Mesenchymal stem cell (in vitro differentiated cells and primary cell): ENCODE results near the gene UGGT2.
"Not testable (repeated sequence)": the region's sequence is repeated elsewhere in the genome, so short reads cannot be mapped to it uniquely, and the experiment has no call there.

Source experiments
- DNase-seq: peaks from one replicate; pipeline ENCODE4 v3.0.0-alpha.2; 2013
- H2AFZ ChIP-seq: one replicate; pipeline ENCODE4 v1.6.1; 2013; ENCODE audit warnings: low read depth, mild to moderate bottlenecking, control low read depth, inconsistent platforms, low read length, moderate library complexity
- H2AK5ac ChIP-seq: 2 replicates; pipeline ENCODE4 v1.6.1; 2013; ENCODE audit warnings: low read length, moderate library complexity, mild to moderate bottlenecking, inconsistent platforms; ENCODE audit not compliant: severe bottlenecking
- H2BK120ac ChIP-seq: one replicate; pipeline ENCODE4 v1.6.1; 2013; ENCODE audit warnings: low read depth, mild to moderate bottlenecking, inconsistent platforms, low read length, moderate library complexity
- H2BK12ac ChIP-seq, 2 experiments: one replicate each; pipeline ENCODE4 v1.6.1; 2013; ENCODE audit warnings: inconsistent platforms in 2 of 2, low read length in 2 of 2, mild to moderate bottlenecking in 2 of 2, moderate library complexity in 2 of 2, control low read depth in 1 of 2
- H2BK15ac ChIP-seq: one replicate; pipeline ENCODE4 v1.6.1; 2013; ENCODE audit warnings: mild to moderate bottlenecking, low read depth, inconsistent platforms; ENCODE audit not compliant: poor library complexity, severe bottlenecking
- H2BK5ac ChIP-seq: 2 replicates; pipeline ENCODE4 v1.6.1; 2013; ENCODE audit warnings: low read depth, mild to moderate bottlenecking, low read length, control low read depth, inconsistent platforms; ENCODE audit not compliant: poor library complexity, severe bottlenecking
- H3K14ac ChIP-seq, 2 experiments: one replicate each; pipeline ENCODE4 v1.6.1; 2013; ENCODE audit warnings: inconsistent platforms in 2 of 2, low read length in 2 of 2, control low read depth in 1 of 2, mild to moderate bottlenecking in 1 of 2, moderate library complexity in 1 of 2
- H3K18ac ChIP-seq, 2 experiments: one replicate each; pipeline ENCODE4 v1.6.1; 2013; ENCODE audit warnings: inconsistent platforms in 2 of 2, low read length in 2 of 2, control low read depth in 1 of 2, low read depth in 1 of 2, mild to moderate bottlenecking in 1 of 2
- H3K23ac ChIP-seq, 2 experiments: one replicate each; pipeline ENCODE4 v1.6.1; 2013; ENCODE audit warnings: inconsistent platforms in 2 of 2, low read length in 2 of 2, mild to moderate bottlenecking in 2 of 2, moderate library complexity in 2 of 2, control low read depth in 1 of 2
- H3K27ac ChIP-seq: 2 replicates; pipeline ENCODE4 v1.5.1; 2013; ENCODE audit warnings: mild to moderate bottlenecking, moderate library complexity, low read length, control low read depth, inconsistent platforms; ENCODE audit not compliant: poor library complexity, severe bottlenecking
- H3K27me3 ChIP-seq, 2 experiments: 2 replicates each; pipeline versions ENCODE4 v1.6.1 to v1.7.0; 2013; ENCODE audit warnings: low read length in 2 of 2, mild to moderate bottlenecking in 2 of 2, moderate library complexity in 2 of 2, control low read depth in 1 of 2, inconsistent platforms in 1 of 2; ENCODE audit not compliant: control insufficient read depth in 1 of 2, insufficient read depth in 1 of 2
- H3K36me3 ChIP-seq, 2 experiments: 2 replicates each; pipeline versions ENCODE4 v1.6.1 to v1.7.0; 2013; ENCODE audit warnings: low read length in 2 of 2, control low read depth in 1 of 2, inconsistent platforms in 1 of 2, low read depth in 1 of 2, mild to moderate bottlenecking in 1 of 2; ENCODE audit not compliant: insufficient read depth in 2 of 2, control insufficient read depth in 1 of 2
- H3K4ac ChIP-seq, 2 experiments: one replicate each; pipeline ENCODE4 v1.6.1; 2013; ENCODE audit warnings: inconsistent platforms in 2 of 2, low read length in 2 of 2, mild to moderate bottlenecking in 2 of 2, moderate library complexity in 2 of 2, control low read depth in 1 of 2, low read depth in 1 of 2
- H3K4me1 ChIP-seq: 2 replicates; pipeline ENCODE4 v1.6.1; 2013; ENCODE audit warnings: low read depth, low read length, control low read depth; ENCODE audit not compliant: control insufficient read depth, insufficient read depth
- H3K4me2 ChIP-seq: 2 replicates; pipeline ENCODE4 v1.6.1; 2013; ENCODE audit warnings: low read length, mild to moderate bottlenecking, inconsistent platforms; ENCODE audit not compliant: poor library complexity, severe bottlenecking
- H3K4me3 ChIP-seq, 2 experiments: 2 replicates each; pipeline versions ENCODE4 v1.5.1 to v1.7.0; 2013; ENCODE audit warnings: low read length in 2 of 2, mild to moderate bottlenecking in 2 of 2, control low read depth in 1 of 2, low read depth in 1 of 2; ENCODE audit not compliant: insufficient read depth in 1 of 2
- H3K79me1 ChIP-seq: replicated peaks from 2 replicates; pipeline ENCODE4 v1.6.1; 2013; ENCODE audit warnings: mild to moderate bottlenecking, control low read depth, low read length, inconsistent platforms; ENCODE audit not compliant: poor library complexity, severe bottlenecking
- H3K9ac ChIP-seq: 2 replicates; pipeline ENCODE4 v1.7.0; 2013; ENCODE audit warnings: mild to moderate bottlenecking, low read length, moderate library complexity
- H3K9me3 ChIP-seq: 2 replicates; pipeline ENCODE4 v1.7.0; 2013; ENCODE audit warnings: mild to moderate bottlenecking, low read length; ENCODE audit not compliant: control insufficient read depth
- H4K8ac ChIP-seq: one replicate; pipeline ENCODE4 v1.6.1; 2013; ENCODE audit warnings: inconsistent platforms, mild to moderate bottlenecking, low read length, moderate library complexity
- H4K91ac ChIP-seq: one replicate; pipeline ENCODE4 v1.6.1; 2013; ENCODE audit warnings: mild to moderate bottlenecking, low read length, inconsistent platforms
- WGBS: methylation state at CpG from one replicate; pipeline ENCODE4 v1.1.7; 2013; ENCODE audit warnings: mixed read lengths; 5-methylcytosine and 5-hydroxymethylcytosine counted together

Gene UGGT2

DNA sequence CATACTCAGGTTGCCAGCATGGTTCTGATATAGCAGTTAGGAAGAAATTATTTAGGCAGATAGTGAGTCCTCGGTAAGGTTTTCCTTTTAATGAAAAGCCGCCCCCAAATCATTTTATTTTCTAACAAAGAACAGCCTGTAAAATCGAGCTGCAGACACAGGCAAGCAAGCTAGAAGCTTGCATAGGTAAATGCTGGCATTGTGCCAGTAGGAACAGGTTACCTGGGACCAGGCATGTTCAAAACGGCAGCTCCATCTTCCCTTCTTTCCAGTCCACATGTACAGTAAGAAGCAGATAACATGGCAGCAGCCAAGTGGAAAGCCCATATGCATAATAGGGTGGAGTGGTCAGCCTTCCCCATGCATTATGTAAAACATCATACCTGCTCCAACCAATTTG is 71.1 kb downstream of the UGGT2 start:
- H3K4ac ChIP-seq = no peak overlapping the region
- no peak overlapping the region for H2BK15ac ChIP-seq
- no peak overlapping the region for H2BK5ac ChIP-seq
- H3K23ac ChIP-seq = no peak overlapping the region
- DNase-seq = no peak
- no peak overlapping the region for H3K27ac ChIP-seq
- no peak overlapping the region for H2BK120ac ChIP-seq
- H3K36me3 ChIP-seq = peaks cover 0 to 4% of the 10 kb centered on the region in 2 experiments
- no peak overlapping the region for H3K4me3 ChIP-seq
- no peak overlapping the region for H4K91ac ChIP-seq
- no peak overlapping the region for H3K14ac ChIP-seq
- H2BK12ac ChIP-seq = no peak overlapping the region
- H2AK5ac ChIP-seq = no peak overlapping the region
- peaks cover 4% of the 10 kb centered on the region for H3K79me1 ChIP-seq
- no peak overlapping the region for H3K9ac ChIP-seq
- H4K8ac ChIP-seq = no peak overlapping the region
- H3K9me3 ChIP-seq = no peaks in the 10 kb centered on the region
- no peaks in the 10 kb centered on the region for H3K27me3 ChIP-seq
- H3K18ac ChIP-seq = no peak overlapping the region
- H3K4me1 ChIP-seq = no peaks in the 10 kb centered on the region
- WGBS = 91% methylated on average over 3 of the region's 4 CpGs
- H3K4me2 ChIP-seq = no peak overlapping the region
- H2AFZ ChIP-seq = no peak overlapping the region

DNA sequence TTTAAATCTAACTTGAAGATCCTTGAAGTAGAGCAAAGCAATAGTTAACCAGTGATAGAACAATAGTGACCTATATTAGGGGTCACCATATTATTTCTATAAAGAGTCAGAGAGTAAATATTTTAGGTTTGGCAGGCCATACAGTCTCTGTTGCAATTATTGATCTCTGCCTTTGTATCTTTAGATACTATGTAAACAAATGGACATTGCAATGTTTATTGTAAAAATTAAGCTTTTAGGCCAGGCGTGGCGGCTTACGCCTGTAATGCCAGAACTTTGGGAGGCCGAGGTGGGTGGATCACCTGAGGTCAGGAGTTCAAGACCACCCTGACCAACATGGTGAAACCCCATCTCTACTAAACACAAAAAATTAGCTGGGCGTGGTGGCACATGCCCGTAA is 80.5 kb downstream of the UGGT2 start:
- H3K4ac ChIP-seq, H3K9ac ChIP-seq, H4K91ac ChIP-seq, H3K14ac ChIP-seq, H3K9me3 ChIP-seq, H2BK12ac ChIP-seq, H2BK15ac ChIP-seq, H2BK5ac ChIP-seq, H4K8ac ChIP-seq, H2AFZ ChIP-seq, H3K18ac ChIP-seq, H3K27me3 ChIP-seq, H3K4me3 ChIP-seq, H3K4me1 ChIP-seq, H3K79me1 ChIP-seq, H3K27ac ChIP-seq, H3K4me2 ChIP-seq, H2BK120ac ChIP-seq, DNase-seq, H3K23ac ChIP-seq, H2AK5ac ChIP-seq: not testable (repeated sequence)
- peaks cover 0 to 17% of the 10 kb centered on the region in 2 experiments for H3K36me3 ChIP-seq
- 98% methylated on average over 6 of the region's 6 CpGs for WGBS

DNA sequence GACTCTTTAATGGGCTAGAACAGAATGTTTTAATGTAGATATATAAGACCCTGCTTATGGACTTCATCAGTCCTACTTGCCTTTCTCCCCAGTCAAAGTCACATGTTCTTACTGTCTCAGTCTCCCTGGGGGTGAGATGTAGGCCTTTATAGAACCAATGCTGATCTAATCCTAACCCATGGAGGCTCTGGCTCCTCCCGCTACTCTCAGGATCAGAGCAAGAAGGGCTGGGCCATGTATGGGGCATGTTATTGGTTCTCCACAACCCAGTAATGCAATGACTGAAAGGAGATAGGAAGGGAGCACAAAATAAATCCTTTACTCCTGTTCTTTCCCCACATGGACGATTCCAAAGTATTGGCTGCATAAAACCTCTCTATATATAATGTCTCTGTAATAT is 82.3 kb downstream of the UGGT2 start:
- H2BK5ac ChIP-seq = no peak overlapping the region
- no peak overlapping the region for H4K8ac ChIP-seq
- DNase-seq = no peak
- no peak overlapping the region for H3K4ac ChIP-seq
- no peaks in the 10 kb centered on the region for H3K4me1 ChIP-seq
- H3K27me3 ChIP-seq = no peaks in the 10 kb centered on the region
- no peaks in the 10 kb centered on the region for H3K79me1 ChIP-seq
- no peak overlapping the region for H3K14ac ChIP-seq
- 90% methylated on average over 2 of the region's 2 CpGs for WGBS
- no peak overlapping the region for H4K91ac ChIP-seq
- H3K4me3 ChIP-seq = no peak overlapping the region
- no peak overlapping the region for H2BK12ac ChIP-seq
- H3K23ac ChIP-seq = no peak overlapping the region
- no peak overlapping the region for H2AFZ ChIP-seq
- H3K9ac ChIP-seq = no peak overlapping the region
- H2BK15ac ChIP-seq = no peak overlapping the region
- H3K18ac ChIP-seq = no peak overlapping the region
- H3K4me2 ChIP-seq = no peak overlapping the region
- H3K9me3 ChIP-seq = no peaks in the 10 kb centered on the region
- H2AK5ac ChIP-seq = no peak overlapping the region
- H2BK120ac ChIP-seq = no peak overlapping the region
- no peak overlapping the region for H3K27ac ChIP-seq
- peaks cover 0 to 21% of the 10 kb centered on the region in 2 experiments for H3K36me3 ChIP-seq

DNA sequence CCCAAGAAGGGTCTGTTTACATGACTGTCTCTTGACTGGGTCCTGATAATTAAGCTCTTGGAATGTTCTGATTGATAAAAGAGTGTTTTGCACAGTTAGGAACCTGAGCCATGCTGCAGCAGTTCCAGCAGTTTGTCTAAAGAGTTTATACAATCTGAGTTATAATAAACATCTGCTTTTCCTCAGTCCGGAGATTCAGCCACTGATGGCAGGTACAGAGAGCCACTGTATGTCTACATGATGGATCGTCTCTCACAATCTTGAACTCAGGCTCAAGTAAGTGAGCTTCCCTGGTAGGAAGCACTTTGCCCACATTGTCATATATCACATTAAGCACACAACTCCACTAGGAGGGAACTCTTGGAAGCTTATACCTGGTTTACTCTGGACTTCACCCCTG is 84.3 kb downstream of the UGGT2 start:
- Histone ChIP-seq H2BK12ac (no peak overlapping the region), H3K4me3 (no peak overlapping the region), H2AFZ (no peak overlapping the region), H3K4me2 (no peak overlapping the region), H2BK120ac (no peak overlapping the region), H3K9me3 (no peaks in the 10 kb centered on the region), H3K14ac (no peak overlapping the region), H3K23ac (no peak overlapping the region), H4K91ac (no peak overlapping the region), H2BK15ac (no peak overlapping the region), H3K79me1 (no peaks in the 10 kb centered on the region), H3K9ac (no peak overlapping the region), H2BK5ac (no peak overlapping the region), H4K8ac (no peak overlapping the region), H3K27ac (no peak overlapping the region), H2AK5ac (no peak overlapping the region), H3K27me3 (no peaks in the 10 kb centered on the region), H3K36me3 (peaks cover 0 to 22% of the 10 kb centered on the region in 2 experiments), H3K18ac (no peak overlapping the region), H3K4me1 (no peaks in the 10 kb centered on the region), H3K4ac (no peak overlapping the region)
- 11% methylated on average over 2 of the region's 2 CpGs for WGBS
- DNase-seq = peak; percentile 44
